Nasal cavity respiratory epithelium epithelial cell of viscerocranial mucosa (primary cell): ENCODE data around the gene MMUT. TPM values are rescaled to one million over a fixed set of nuclear protein-coding genes. Genes with fewer than 3 reads are reported as not detected.

ENCODE experiments used
- total RNA-seq: library from RNA; depleted of rRNA; stranded (reverse); fragments of >200 nt; gene quantifications from 2 replicates; pipeline ENCODE4 v1.2.3, GENCODE V29; 2014

Gene MMUT
- total RNA-seq, result 17.4 and 20.9 TPM in 2 replicates

GRCh38 chr6:49462927-49463611 lies at the start of gene MMUT, which contains the start of gene CENPQ:
MMUT (minus strand) TSS chr6:49463253; CDS start chr6:49459466, 3,787 bp downstream.
CENPQ (plus strand) TSS chr6:49463370; CDS start chr6:49470177, 6,807 bp downstream.

GRCh38 chr6:49499623-49500022 lies 36.6 kb upstream of the MMUT start, which contains the start of gene GLYATL3:
GLYATL3 (plus strand) TSS chr6:49499923; CDS start chr6:49511991, 12,068 bp downstream.

Other genes with a start within 250 kb of the MMUT start
- 3.2 and 3.4 TPM in 2 replicates for gene CENPQ, start 117 bp upstream of the MMUT start, total RNA-seq
- gene GLYATL3, start 36.7 kb upstream of the MMUT start, total RNA-seq, result not detected in 2 replicates
- gene C6orf141, start 87.4 kb upstream of the MMUT start, total RNA-seq, result 22.3 and 22.6 TPM in 2 replicates
- gene RHAG, start 173.6 kb upstream of the MMUT start, total RNA-seq, result not detected in 2 replicates